Panc1 (cell line): ENCODE results near the gene TBC1D10A. TPM values are rescaled to one million over a fixed set of nuclear protein-coding genes. Genes with fewer than 3 reads are reported as not detected.

Source experiments
- ATAC-seq: fragments of 200-7000 bp; cut with Tn5 transposase; 2 replicates; pipeline ENCODE4 v1.9.1; 2020; ENCODE audit warnings: mild to moderate bottlenecking, moderate library complexity
- BruUV-seq: library from RNA; stranded (reverse); fragments of 400-500 nt; replicated peaks from 2 replicates; lab custom pipeline; 2021; lab: Mats Ljungman, UMichigan
- CTCF ChIA-PET: fragments of 300-600 bp; sonication (Branson Sonifier 250); formaldehyde crosslinking; loops from one replicate; lab custom pipeline; 2022; ENCODE audit warnings: antibody characterized with exemption; lab: Charles Lee
- POLR2A ChIA-PET: fragments of 300-600 bp; sonication (Branson Sonifier 250); formaldehyde crosslinking; loops from one replicate; lab custom pipeline; 2022; ENCODE audit warnings: antibody characterized with exemption; lab: Charles Lee
- DNase-seq: peaks from one replicate; pipeline ENCODE4 v3.0.0-alpha.2; 2010; ENCODE audit warnings: low read depth, low spot score
- H3K27ac ChIP-seq: 2 replicates; pipeline ENCODE4 v1.5.1; 2011; ENCODE audit warnings: mild to moderate bottlenecking, low read length, inconsistent platforms
- H3K27me3 ChIP-seq: fragments of 200-500 bp; sonication (Bioruptor generic); 2 replicates; pipeline ENCODE4 v1.6.0; 2014; ENCODE audit warnings: low read length, inconsistent platforms; ENCODE audit not compliant: control insufficient read depth, insufficient read depth
- H3K36me3 ChIP-seq: fragments of 200-500 bp; sonication (Bioruptor generic); 2 replicates; pipeline ENCODE4 v1.5.1; 2014; ENCODE audit warnings: inconsistent platforms, mild to moderate bottlenecking, low read length, moderate library complexity; ENCODE audit not compliant: control insufficient read depth, insufficient read depth
- H3K4me1 ChIP-seq: 2 replicates; pipeline ENCODE4 v1.5.1; 2011; ENCODE audit warnings: inconsistent platforms, mild to moderate bottlenecking, low read length, moderate library complexity; ENCODE audit not compliant: control insufficient read depth, insufficient read depth
- H3K4me3 ChIP-seq, 2 experiments: 2 replicates each; pipeline ENCODE4 v1.5.1; 2011 to 2012; ENCODE audit warnings: low read depth in 2 of 2, low read length in 2 of 2, mild to moderate bottlenecking in 2 of 2, inconsistent platforms in 1 of 2, moderate library complexity in 1 of 2
- H3K9me3 ChIP-seq: fragments of 200-500 bp; sonication (Bioruptor generic); 2 replicates; pipeline ENCODE4 v1.5.1; 2014; ENCODE audit warnings: low read depth, mild to moderate bottlenecking, inconsistent platforms, low read length, moderate library complexity; ENCODE audit not compliant: control insufficient read depth, insufficient read depth
- CTCF ChIP-seq: fragments of 450-650 bp; IDR thresholded peaks from 2 replicates; pipeline ENCODE4 v1.5.1; 2017; ENCODE audit warnings: mild to moderate bottlenecking
- POLR2AphosphoS5 ChIP-seq: IDR thresholded peaks from 2 replicates; pipeline ENCODE4 v1.6.1; 2012; ENCODE audit warnings: mild to moderate bottlenecking, low read depth, low read length, moderate library complexity
- SIN3A ChIP-seq: IDR thresholded peaks from 2 replicates; pipeline ENCODE4 v1.6.1; 2012; ENCODE audit warnings: low read depth, mild to moderate bottlenecking, low read length, moderate library complexity, borderline replicate concordance; ENCODE audit not compliant: insufficient read depth
- TCF7L2 ChIP-seq: IDR thresholded peaks from 2 replicates; pipeline ENCODE4 v1.6.1; 2011; ENCODE audit warnings: mild to moderate bottlenecking, low read depth, low read length, inconsistent platforms
- in situ Hi-C: cut with HindIII; loops from 2 replicates; pipeline ENCODE4 v1.10.0; 2016; ENCODE audit warnings: low sequenced_read_pairs, low pct_unique_long_range_greater_than_20kb
- intact Hi-C: fragments of 100-400 bp; cut with micrococcal nuclease; formaldehyde crosslinking; loops from one replicate; pipeline ENCODE4 v1.10.0; 2022; ENCODE audit not compliant: unreplicated experiment
- total RNA-seq: library from RNA; stranded (reverse); gene quantifications from one replicate; pipeline ENCODE4 v1.2.1, GENCODE V29; 2021; ENCODE audit not compliant: unreplicated experiment
- TF ChIP-seq, protein P1 (sequence below), 2 experiments: IDR thresholded peaks; 2 replicates each; pipeline ENCODE4 v1.6.1; 2011 to 2012; ENCODE audit warnings: low read depth in 2 of 2, control low read depth in 1 of 2, low read length in 1 of 2, mild to moderate bottlenecking in 1 of 2, moderate library complexity in 1 of 2; ENCODE audit not compliant: insufficient read depth in 1 of 2

Gene TBC1D10A
- total RNA-seq, 1 experiment from 2014 or later, result 14.9 TPM

DNA sequence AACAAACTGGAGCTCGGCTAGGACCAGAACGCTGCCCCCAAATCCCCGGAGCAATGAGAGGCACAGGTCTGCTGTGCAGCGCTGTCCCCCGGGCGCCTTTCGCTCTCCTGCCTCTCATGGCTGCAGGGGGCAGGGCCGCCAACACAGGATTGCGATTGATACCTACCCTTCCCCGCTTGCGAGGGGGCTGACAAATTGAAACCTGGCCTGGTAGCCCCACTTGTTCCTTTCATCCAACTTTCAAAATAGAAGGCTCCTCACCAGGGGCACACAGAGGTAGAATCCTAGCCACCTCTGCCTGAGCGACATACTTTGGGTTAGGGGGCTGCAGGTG lies 36.8 kb downstream of the TBC1D10A start:
- Histone ChIP-seq H3K4me3 (peak overlapping the region; percentile 48 to 60), H3K36me3 (no peaks in the 10 kb centered on the region; the same call in 1 of the 2 replicates), H3K9me3 (no peaks in the 10 kb centered on the region), H3K4me1 (peaks cover 25% of the 10 kb centered on the region), H3K27me3 (no peaks in the 10 kb centered on the region), H3K27ac (peak overlapping the region; percentile 44; the same call in 1 of the 2 replicates)
- CTCF ChIA-PET, result no interaction called here
- no TSS peak for BruUV-seq
- ATAC-seq (peak; percentile 16), DNase-seq (no peak)
- POLR2A ChIA-PET, result interaction anchor here (0.6 kb wide), 1 partner anchor 44 kb away, joined by 8 read pairs; no protein-coding TSS in a partner anchor
- TF ChIP-seq CTCF (no peak), POLR2AphosphoS5 (no peak), SIN3A (no peak), TCF7L2 (no peak)
- TF ChIP-seq, protein P1, sequence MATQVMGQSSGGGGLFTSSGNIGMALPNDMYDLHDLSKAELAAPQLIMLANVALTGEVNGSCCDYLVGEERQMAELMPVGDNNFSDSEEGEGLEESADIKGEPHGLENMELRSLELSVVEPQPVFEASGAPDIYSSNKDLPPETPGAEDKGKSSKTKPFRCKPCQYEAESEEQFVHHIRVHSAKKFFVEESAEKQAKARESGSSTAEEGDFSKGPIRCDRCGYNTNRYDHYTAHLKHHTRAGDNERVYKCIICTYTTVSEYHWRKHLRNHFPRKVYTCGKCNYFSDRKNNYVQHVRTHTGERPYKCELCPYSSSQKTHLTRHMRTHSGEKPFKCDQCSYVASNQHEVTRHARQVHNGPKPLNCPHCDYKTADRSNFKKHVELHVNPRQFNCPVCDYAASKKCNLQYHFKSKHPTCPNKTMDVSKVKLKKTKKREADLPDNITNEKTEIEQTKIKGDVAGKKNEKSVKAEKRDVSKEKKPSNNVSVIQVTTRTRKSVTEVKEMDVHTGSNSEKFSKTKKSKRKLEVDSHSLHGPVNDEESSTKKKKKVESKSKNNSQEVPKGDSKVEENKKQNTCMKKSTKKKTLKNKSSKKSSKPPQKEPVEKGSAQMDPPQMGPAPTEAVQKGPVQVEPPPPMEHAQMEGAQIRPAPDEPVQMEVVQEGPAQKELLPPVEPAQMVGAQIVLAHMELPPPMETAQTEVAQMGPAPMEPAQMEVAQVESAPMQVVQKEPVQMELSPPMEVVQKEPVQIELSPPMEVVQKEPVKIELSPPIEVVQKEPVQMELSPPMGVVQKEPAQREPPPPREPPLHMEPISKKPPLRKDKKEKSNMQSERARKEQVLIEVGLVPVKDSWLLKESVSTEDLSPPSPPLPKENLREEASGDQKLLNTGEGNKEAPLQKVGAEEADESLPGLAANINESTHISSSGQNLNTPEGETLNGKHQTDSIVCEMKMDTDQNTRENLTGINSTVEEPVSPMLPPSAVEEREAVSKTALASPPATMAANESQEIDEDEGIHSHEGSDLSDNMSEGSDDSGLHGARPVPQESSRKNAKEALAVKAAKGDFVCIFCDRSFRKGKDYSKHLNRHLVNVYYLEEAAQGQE (IDR thresholded peaks at IDR 0.05; ENCODE audit: insufficient read depth in 1 of 2, low read depth in 2 of 2, low read length in 1 of 2), result no peak
- intact Hi-C loops, result loop anchor here (5.0 kb wide), 1 partner anchor 97 kb away; the partner anchor contains the start of gene RNF215
- in situ Hi-C loops, result no loop called here

GRCh38 chr22:30289141-30289979 lies 37.4 kb downstream of the TBC1D10A start, which contains the start of gene CASTOR1:
CASTOR1 (minus strand) TSS chr22:30289505; CDS start chr22:30289497, 8 bp downstream.
- peak; percentile 70; the same call in 1 of the 2 replicates for TF ChIP-seq TCF7L2
- TF ChIP-seq SIN3A, result peak; percentile 75; the same call in 1 of the 2 replicates
- no peak for TF ChIP-seq POLR2AphosphoS5
- in situ Hi-C loops (no loop called here), intact Hi-C loops (loop anchor here (5.0 kb wide), 1 partner anchor 98 kb away; the partner anchor contains the start of gene RNF215)
- DNase-seq, result peak; percentile 84
- no peaks in the 10 kb centered on the region; the same call in 1 of the 2 replicates for H3K36me3 ChIP-seq
- peaks cover 25% of the 10 kb centered on the region for H3K4me1 ChIP-seq
- ChIA-PET POLR2A (interaction anchor here (0.6 kb wide), 3 partner anchors 37 to 438 kb away, joined by 3 to 8 read pairs (median 6); no protein-coding TSS in a partner anchor), CTCF (interaction anchor here (0.7 kb wide), 1 partner anchor 337 kb away, joined by 3 read pairs; no protein-coding TSS in a partner anchor)
- no peaks in the 10 kb centered on the region for H3K27me3 ChIP-seq
- peak; percentile 87 for ATAC-seq
- H3K9me3 ChIP-seq, result no peaks in the 10 kb centered on the region
- BruUV-seq, result no TSS peak
- peak within 1 kb of the TSS; percentile 60 to 74 for H3K4me3 ChIP-seq
- peak within 1 kb of the TSS; percentile 59 for H3K27ac ChIP-seq
